GM12873 (cell line): ENCODE results near the gene DNMT3B.

Experiments used
- CTCF ChIP-seq: IDR thresholded peaks from 2 replicates; pipeline ENCODE4 v1.5.1; 2012; ENCODE audit warnings: low read depth, mild to moderate bottlenecking, moderate library complexity, low read length, control low read depth; ENCODE audit not compliant: insufficient read depth; ENCODE audit errors: missing control alignments

Gene DNMT3B

DNA sequence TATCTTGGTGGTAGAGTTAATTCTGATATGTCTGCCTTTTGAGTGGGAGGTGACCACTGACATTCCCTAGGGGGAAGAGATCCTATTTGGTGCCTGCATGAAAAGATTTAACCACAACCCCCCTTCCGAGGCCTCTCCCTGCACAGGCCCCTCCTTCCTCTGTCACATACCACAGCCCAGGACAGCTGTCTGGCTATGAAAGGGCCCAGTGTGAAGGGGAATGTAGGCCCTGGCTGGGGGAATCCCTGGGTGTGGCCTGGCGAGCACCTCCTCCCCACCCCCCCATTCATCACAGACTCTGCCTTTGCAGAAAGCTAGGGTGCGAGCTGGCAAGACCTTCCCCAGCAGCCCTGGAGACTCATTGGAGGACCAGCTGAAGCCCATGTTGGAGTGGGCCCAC, 30.1 kb downstream of the DNMT3B start:
- no peak for TF ChIP-seq CTCF

GRCh38 chr20:32792731-32793458, 30.7 kb downstream of the DNMT3B start:
- TF ChIP-seq CTCF: peak; percentile 17

DNA sequence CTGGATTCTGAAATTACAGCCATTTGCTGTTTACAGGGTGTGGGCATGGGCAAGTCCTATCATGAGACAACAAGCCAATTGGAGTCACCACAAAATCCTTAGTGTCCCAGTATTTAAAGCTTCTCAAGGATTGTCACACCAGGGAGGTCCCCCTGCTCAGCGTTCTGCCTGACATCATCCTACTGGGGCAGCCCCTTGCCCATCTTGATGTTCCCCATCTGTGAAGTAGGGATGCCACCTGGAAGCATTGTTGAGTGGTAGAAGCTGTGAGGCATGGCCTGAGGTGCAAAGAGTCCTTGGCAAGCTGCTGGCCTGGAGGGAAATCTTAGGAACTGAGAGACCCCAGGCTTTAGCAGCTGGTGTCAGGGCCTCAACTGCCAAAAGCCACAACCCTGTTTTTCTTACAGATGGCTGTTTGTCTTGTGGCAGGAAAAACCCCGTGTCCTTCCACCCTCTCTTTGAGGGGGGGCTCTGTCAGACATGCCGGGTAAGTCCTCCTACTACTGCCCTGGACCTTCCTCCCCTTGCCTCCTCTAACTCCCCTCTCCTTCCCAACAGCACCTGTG, 34.3 kb downstream of the DNMT3B start:
- no peak for TF ChIP-seq CTCF

GRCh38 chr20:32796981-32797451, 34.8 kb downstream of the DNMT3B start:
- TF ChIP-seq CTCF: no peak

- no peak for TF ChIP-seq CTCF
These were observed 36.1 kb downstream of the DNMT3B start for GRCh38 chr20:32798046-32798981.

GRCh38 chr20:32803092-32803491, 40.9 kb downstream of the DNMT3B start:
- TF ChIP-seq CTCF: no peak
